Smooth muscle cell (in vitro differentiated cells): ENCODE results near the gene MFNG. TPM values are rescaled to one million over a fixed set of nuclear protein-coding genes. Genes with fewer than 3 reads are reported as not detected.

Experiments used
- DNase-seq: peaks from one replicate; lab custom pipeline; 2025; ENCODE audit not compliant: unreplicated experiment; lab: John Stamatoyannopoulos, UW
- H2AFZ ChIP-seq: fragments of 200-600 bp; sonication (generic); 2 replicates; pipeline ENCODE4 v1.6.0; 2016; ENCODE audit warnings: antibody characterized with exemption, low read depth, mild to moderate bottlenecking
- H3F3A ChIP-seq: fragments of 200-600 bp; sonication (generic); 2 replicates; pipeline ENCODE4 v1.6.0; 2017; ENCODE audit warnings: antibody characterized with exemption, low read depth
- H3K27ac ChIP-seq: fragments of 200-600 bp; sonication (generic); 2 replicates; pipeline ENCODE4 v1.5.1; 2016; ENCODE audit warnings: low read depth, mild to moderate bottlenecking
- H3K27me3 ChIP-seq: fragments of 200-600 bp; sonication (generic); 2 replicates; pipeline ENCODE4 v1.6.1; 2016; ENCODE audit warnings: low read depth, mild to moderate bottlenecking
- H3K36me3 ChIP-seq: fragments of 200-600 bp; sonication (generic); 2 replicates; pipeline ENCODE4 v1.5.1; 2016; ENCODE audit warnings: low read depth
- H3K4me1 ChIP-seq: fragments of 200-600 bp; sonication (generic); 2 replicates; pipeline ENCODE4 v1.5.1; 2016; ENCODE audit warnings: low read depth
- H3K4me2 ChIP-seq: fragments of 200-600 bp; sonication (generic); 2 replicates; pipeline ENCODE4 v1.6.0; 2016; ENCODE audit warnings: mild to moderate bottlenecking
- H3K4me3 ChIP-seq: fragments of 200-600 bp; sonication (generic); 2 replicates; pipeline ENCODE4 v1.5.1; 2016; ENCODE audit warnings: mild to moderate bottlenecking
- H3K79me2 ChIP-seq: fragments of 200-600 bp; sonication (generic); 2 replicates; pipeline ENCODE4 v1.6.0; 2016; ENCODE audit warnings: low read depth, mild to moderate bottlenecking
- H3K9ac ChIP-seq: fragments of 200-600 bp; sonication (generic); 2 replicates; pipeline ENCODE4 v1.6.0; 2016; ENCODE audit warnings: low read depth
- H3K9me3 ChIP-seq: fragments of 200-600 bp; sonication (generic); replicated peaks from 2 replicates; pipeline ENCODE4 v1.5.1; 2016; ENCODE audit warnings: low read depth
- H4K20me1 ChIP-seq: fragments of 200-600 bp; sonication (generic); 2 replicates; pipeline ENCODE4 v1.6.0; 2016; ENCODE audit warnings: low read depth
- WGBS: methylation state at CpG from one replicate; pipeline ENCODE4 v1.1.7; 2016; ENCODE audit warnings: low lambda C conversion rate; 5-methylcytosine and 5-hydroxymethylcytosine counted together
- polyA plus RNA-seq: library from polyadenylated mRNA; unstranded; fragments of >200 nt; fragmentation: Nextera tagmentation; extraction: Ambion mirVana; gene quantifications from 2 replicates; pipeline ENCODE4 v1.2.1, GENCODE V29; 2016
- total RNA-seq: library from RNA; depleted of rRNA; stranded (reverse); fragments of >200 nt; gene quantifications from 2 replicates; pipeline ENCODE4 v1.2.3, GENCODE V29; 2014
- TF ChIP-seq, protein P1 (sequence below): fragments of 200-600 bp; sonication (generic); IDR thresholded peaks from 2 replicates; pipeline ENCODE4 v1.5.1; 2017; ENCODE audit warnings: borderline replicate concordance, mild to moderate bottlenecking, antibody characterized with exemption; ENCODE audit not compliant: insufficient read depth, poor library complexity, severe bottlenecking

Gene MFNG
- total and polyA plus RNA-seq, 2 experiments from 2014 or later, result 0.40 TPM; not detected in 1

DNA sequence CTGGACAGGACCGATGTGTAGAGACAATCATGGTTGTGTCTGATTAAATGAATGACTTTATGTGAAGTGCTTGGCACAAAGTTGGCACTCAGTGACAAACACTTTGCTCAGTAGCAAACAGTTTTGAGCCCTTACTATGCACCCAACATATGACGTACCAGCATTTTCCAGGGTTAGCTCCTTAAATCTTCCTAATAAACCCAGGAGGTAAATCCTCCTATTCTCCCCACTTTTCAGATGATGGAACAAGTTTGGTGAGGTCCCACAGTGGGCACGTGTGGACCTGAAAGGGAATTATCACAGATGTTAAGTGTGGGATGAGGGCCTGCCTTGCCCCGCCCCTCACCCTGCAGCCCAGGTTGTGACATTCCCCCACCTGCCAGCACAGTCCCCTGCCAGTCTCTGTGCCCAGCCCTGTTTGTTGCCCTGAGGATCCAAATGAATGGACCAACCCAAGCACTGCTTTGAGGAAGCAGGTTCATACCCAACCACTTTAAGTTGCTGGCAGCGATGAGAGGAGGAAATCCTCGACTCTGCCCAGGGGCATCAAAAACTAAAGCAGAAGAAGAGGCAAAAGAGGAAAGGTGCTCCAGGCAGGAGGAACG is 39.7 kb upstream of the MFNG start:
- Histone ChIP-seq H3K4me1 (peaks cover 7% of the 10 kb centered on the region), H3K4me2 (peak overlapping the region; percentile 70), H3K27me3 (no peaks in the 10 kb centered on the region), H3K9ac (no peak overlapping the region), H4K20me1 (no peaks in the 10 kb centered on the region), H3F3A (no peaks in the 10 kb centered on the region), H3K4me3 (no peak overlapping the region), H3K79me2 (no peaks in the 10 kb centered on the region), H2AFZ (no peak overlapping the region), H3K36me3 (no peaks in the 10 kb centered on the region), H3K27ac (peak overlapping the region; percentile 72), H3K9me3 (no peaks in the 10 kb centered on the region)
- no peak for DNase-seq
- TF ChIP-seq, protein P1, sequence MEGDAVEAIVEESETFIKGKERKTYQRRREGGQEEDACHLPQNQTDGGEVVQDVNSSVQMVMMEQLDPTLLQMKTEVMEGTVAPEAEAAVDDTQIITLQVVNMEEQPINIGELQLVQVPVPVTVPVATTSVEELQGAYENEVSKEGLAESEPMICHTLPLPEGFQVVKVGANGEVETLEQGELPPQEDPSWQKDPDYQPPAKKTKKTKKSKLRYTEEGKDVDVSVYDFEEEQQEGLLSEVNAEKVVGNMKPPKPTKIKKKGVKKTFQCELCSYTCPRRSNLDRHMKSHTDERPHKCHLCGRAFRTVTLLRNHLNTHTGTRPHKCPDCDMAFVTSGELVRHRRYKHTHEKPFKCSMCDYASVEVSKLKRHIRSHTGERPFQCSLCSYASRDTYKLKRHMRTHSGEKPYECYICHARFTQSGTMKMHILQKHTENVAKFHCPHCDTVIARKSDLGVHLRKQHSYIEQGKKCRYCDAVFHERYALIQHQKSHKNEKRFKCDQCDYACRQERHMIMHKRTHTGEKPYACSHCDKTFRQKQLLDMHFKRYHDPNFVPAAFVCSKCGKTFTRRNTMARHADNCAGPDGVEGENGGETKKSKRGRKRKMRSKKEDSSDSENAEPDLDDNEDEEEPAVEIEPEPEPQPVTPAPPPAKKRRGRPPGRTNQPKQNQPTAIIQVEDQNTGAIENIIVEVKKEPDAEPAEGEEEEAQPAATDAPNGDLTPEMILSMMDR, result no peak
- 79% methylated on average over 7 of the region's 7 CpGs for WGBS

DNA sequence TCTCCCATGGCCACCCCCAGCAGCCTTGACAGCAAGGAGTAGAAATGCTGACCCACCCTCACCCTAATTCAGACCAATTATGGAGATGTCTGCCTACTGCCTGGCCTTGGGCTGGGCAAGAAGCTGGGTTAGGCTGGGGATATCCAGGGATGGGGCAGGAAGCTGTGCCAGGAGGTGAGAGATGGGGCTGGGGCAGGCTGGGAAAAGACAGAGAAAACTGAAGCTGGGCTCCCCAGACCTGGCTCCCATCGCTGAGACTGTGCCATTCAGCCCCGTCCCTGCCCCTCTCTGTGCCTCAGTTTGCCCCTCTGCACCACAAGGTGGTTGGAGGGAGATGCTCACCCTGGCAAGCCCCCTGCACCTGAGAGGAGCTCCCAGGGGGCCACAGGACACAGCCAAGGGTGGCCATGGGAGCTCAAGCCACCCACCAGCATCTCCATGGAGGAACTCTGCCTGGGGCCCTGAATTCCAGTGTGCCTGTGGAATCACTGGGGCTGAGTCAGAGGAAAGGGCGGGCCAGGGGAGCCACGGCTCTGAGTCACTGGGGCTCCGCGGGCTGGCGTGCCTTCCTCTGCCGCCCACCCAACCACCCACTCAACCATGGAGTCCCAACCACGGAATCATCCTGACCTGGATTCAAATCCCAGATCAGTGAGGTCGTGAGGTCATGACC is 39.0 kb upstream of the MFNG start:
- Histone ChIP-seq H3F3A (peaks cover under 1% of the 10 kb centered on the region), H3K79me2 (no peaks in the 10 kb centered on the region), H3K9ac (peak overlapping the region; percentile 67), H2AFZ (no peak overlapping the region), H3K4me2 (peak overlapping the region; percentile 70), H3K4me3 (no peak overlapping the region), H3K4me1 (peaks cover 7% of the 10 kb centered on the region), H4K20me1 (no peaks in the 10 kb centered on the region), H3K27ac (peak overlapping the region; percentile 72), H3K27me3 (no peaks in the 10 kb centered on the region), H3K36me3 (no peaks in the 10 kb centered on the region), H3K9me3 (no peaks in the 10 kb centered on the region)
- TF ChIP-seq, protein P1, result no peak
- 31% methylated on average over 10 of the region's 10 CpGs for WGBS
- DNase-seq, result peak; percentile 30

DNA sequence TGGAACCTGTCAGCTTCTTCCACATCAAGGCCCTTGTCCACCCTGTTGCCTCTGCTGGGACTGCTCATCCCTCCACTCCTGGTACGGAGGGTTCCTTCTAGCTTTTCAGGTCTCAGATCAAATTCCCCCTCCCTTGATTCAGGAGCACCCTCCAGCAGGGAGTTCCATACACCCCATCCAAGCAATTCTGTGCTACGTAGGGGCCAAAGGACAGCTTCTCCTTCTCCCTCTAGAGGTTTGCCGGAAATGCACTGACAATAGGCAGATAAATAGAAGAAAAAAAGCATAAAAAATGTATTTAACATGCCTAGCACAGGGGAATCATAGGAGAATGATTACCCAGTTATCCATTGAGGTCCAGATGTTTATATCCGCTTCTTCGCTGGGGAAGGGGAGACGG is 36.3 kb upstream of the MFNG start:
- H3F3A ChIP-seq, result peaks cover 6% of the 10 kb centered on the region
- no peaks in the 10 kb centered on the region for H3K27me3 ChIP-seq
- H3K36me3 ChIP-seq, result no peaks in the 10 kb centered on the region
- no peaks in the 10 kb centered on the region for H3K79me2 ChIP-seq
- no peak overlapping the region for H3K27ac ChIP-seq
- DNase-seq, result no peak
- H3K9me3 ChIP-seq, result no peaks in the 10 kb centered on the region
- H3K4me2 ChIP-seq, result no peak overlapping the region
- no peaks in the 10 kb centered on the region for H4K20me1 ChIP-seq
- H3K4me1 ChIP-seq, result peaks cover 7% of the 10 kb centered on the region
- 88% methylated on average over 6 of the region's 6 CpGs for WGBS
- H3K9ac ChIP-seq, result no peak overlapping the region
- TF ChIP-seq, protein P1, result no peak
- no peak overlapping the region for H3K4me3 ChIP-seq
- H2AFZ ChIP-seq, result no peak overlapping the region
